ENCODE results near the gene TWNK.

DNA sequence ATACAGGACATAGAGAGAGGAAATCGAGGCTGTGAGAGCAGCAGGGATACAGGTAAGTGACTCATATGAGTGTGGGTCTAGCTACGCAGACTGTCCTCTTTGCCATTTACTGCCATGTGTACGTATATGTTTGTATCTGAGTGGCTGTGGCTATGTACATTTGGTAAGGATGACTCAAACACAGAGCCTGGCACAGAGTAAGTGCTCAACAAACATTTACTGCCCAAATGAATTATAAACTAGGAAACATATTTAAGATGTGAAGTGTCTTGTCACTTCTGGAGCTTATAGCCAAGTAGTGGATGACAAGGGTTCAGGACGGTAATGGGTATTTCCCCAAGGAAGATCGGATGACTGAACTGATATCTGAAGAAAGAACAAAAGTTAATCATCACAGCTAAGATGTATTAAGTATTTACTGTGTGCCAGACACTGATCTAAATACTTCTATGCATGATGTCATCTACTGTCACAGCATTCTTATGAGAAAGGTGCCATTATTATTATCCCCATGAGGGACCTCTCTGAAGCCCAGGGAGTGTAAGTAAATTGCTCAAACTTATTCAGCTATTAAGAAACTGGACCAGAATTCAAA is 6.1 kb upstream of the TWNK start:
- TF ChIP-seq, protein P1, sequence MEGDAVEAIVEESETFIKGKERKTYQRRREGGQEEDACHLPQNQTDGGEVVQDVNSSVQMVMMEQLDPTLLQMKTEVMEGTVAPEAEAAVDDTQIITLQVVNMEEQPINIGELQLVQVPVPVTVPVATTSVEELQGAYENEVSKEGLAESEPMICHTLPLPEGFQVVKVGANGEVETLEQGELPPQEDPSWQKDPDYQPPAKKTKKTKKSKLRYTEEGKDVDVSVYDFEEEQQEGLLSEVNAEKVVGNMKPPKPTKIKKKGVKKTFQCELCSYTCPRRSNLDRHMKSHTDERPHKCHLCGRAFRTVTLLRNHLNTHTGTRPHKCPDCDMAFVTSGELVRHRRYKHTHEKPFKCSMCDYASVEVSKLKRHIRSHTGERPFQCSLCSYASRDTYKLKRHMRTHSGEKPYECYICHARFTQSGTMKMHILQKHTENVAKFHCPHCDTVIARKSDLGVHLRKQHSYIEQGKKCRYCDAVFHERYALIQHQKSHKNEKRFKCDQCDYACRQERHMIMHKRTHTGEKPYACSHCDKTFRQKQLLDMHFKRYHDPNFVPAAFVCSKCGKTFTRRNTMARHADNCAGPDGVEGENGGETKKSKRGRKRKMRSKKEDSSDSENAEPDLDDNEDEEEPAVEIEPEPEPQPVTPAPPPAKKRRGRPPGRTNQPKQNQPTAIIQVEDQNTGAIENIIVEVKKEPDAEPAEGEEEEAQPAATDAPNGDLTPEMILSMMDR (IDR thresholded peaks at IDR 0.05; ENCODE audit: borderline replicate concordance, extremely low read depth, low read length, poor library complexity, severe bottlenecking): no peak
- no peak for TF ChIP-seq EZH2 (IDR thresholded peaks at IDR 0.05; ENCODE audit: borderline replicate concordance, low read depth, low read length, severe bottlenecking)

All from DND-41 (cell line).